Measurements from ENCODE around the gene VAV2.
"Not testable (repeated sequence)": the region's sequence is repeated elsewhere in the genome, so short reads cannot be mapped to it uniquely, and the experiment has no call there.

The VAV2 gene

DNA sequence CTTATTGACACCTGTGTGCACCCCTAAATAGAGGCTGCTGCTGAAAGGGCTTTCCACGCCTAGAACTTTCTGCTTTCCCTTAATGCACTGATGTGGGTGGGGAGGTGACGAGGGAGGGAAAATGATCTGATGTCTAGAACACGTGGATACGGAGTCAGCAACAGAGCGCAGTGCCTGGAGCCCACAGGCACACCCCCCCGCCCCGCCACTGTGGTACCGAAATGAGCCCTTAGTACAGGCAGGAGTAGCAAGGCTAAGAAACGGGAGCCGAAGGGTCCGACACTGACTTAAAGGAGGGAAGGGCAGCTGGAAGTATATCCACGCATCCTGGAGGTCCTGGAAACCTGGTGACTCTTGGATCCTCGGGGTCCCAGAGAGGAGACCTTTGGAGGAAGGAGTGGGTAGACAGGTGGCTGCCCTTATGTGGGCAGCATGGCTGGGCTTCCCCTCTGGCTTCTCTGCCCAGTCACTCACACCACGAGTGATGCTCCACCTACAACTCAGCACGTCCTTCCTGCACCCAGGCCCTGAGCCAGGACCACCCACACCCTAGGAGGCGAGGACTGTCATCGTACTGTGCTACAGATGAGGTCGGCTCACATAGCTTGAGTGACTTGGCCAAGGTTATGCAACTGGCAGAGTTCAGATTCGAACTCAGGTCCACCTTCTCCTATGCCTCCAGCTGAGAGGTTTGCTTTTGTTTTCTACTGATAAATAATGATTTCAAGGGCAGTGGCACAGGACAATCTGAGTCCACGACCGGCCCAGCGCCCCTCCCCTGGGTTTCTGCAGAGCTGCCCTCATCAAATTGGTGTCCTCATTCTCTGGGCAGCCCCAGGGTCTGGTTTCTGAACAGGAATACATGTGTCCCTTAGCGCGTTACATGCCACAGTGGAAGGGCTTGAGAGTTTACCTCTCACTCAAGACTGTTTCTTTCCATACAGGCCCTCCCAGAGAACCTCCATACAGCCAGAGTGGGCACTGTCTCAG, 4.7 kb upstream of the VAV2 start:
- no peak for DNase-seq (ENCODE audit: low read depth)

GRCh38 chr9:133995012-133995896, 3.1 kb upstream of the VAV2 start:
- no peak for DNase-seq (ENCODE audit: low read depth)

DNA sequence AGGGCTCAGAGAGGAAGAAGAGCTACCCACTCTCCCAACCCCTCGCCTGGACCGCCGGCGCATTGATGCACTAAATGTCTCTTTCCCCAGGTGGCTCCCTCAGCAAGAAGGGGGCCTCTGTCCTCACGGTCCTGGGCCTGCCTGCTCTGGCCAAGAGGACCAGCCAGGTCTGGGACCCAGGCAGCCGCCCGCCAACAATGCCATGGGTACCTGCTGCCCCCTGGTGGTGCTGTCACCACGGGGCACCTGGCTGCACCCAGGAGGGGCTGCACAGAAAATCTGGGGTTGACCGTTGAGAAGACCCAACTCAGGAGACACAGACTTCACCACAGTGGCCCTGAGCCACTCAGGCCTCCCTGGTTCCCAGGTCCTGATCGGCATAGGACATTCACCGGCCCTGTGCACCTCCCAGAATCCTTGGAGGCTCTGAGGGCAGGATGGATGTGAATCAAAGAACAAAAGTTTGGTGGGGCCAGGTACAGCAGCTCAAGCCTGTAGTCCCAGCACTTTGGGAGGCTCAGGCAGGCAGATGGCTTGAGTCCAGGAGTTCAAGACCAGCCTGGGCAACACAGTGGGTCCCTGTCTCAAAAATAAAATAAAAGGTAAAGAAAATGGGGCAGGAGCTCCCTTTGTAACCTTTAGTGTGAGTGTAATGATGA, 2.4 kb upstream of the VAV2 start:
- DNase-seq (ENCODE audit: low read depth): peak; percentile 67

DNA sequence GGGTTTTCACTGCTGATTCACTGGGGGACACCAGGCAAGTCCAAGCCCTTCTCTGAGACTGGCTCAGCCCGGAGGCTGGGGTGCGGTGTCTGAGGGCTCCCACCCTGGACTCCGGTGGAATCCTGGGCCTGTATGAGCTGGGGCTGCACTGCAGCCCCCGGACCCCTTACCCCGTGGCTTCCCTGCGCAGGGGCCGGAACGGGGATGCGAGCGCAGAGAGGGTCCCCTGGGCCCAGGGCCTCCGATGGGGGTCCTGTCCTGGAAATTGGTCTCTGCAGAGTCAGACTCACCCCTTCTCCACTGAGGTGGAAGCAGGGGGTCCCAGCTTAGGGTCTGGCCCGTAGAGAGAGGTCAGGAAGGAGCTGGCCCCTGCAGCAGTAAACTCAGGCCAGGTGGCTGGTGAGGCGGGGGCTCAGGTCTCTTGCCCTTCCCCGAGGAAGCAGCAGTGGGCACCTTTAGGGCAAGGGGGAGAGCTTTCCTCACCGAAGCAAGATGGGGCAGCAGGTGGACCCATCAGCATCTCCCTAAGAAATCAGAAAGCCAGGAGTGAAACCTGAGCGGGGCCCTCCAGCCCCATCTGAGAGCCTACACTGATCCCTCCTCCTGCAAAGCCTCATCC, 1.6 kb upstream of the VAV2 start:
- DNase-seq (ENCODE audit: low read depth): no peak

GRCh38 chr9:133992780-133993634, 883 bp upstream of the VAV2 start:
- peak; percentile 50 for DNase-seq (ENCODE audit: low read depth)

DNA sequence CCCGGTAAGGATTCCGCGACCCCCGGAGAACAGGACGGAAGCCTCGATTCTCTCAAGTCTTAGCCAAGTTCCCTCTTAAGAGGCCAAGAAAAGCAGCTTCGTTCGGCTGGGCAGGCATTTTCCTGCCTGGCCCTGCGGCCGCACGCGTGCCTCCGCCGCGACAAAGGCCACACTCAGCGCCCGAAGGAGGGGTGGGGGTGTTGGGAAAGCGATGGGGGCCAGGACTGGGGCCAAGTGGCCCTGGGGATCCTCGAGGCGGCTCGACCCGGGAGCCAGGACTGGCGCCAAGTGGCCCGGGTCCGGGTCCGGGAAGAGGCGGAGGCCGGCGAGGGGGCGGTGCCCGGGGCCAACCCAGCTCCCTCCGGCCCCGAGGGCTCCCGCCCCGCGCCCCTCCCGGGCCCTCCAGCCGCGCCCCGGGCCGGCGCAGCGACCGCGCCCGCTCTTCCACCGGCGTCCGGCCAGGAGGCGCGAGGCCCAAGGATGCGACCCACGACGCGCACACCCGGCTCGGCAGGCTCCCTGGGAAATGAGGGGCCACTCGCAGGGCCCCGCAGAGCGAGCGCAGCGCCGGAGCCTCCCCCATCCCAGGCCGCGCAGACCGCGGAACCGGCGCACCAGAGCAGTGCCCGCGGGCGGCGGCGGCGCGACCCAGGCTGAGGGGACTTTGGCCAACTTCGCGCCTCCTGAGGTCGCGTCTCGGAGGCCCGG, 756 bp downstream of the VAV2 start:
- no peak for DNase-seq (ENCODE audit: low read depth)

GRCh38 chr9:133990366-133991213, 1.5 kb downstream of the VAV2 start:
- DNase-seq (ENCODE audit: low read depth): no peak

DNA sequence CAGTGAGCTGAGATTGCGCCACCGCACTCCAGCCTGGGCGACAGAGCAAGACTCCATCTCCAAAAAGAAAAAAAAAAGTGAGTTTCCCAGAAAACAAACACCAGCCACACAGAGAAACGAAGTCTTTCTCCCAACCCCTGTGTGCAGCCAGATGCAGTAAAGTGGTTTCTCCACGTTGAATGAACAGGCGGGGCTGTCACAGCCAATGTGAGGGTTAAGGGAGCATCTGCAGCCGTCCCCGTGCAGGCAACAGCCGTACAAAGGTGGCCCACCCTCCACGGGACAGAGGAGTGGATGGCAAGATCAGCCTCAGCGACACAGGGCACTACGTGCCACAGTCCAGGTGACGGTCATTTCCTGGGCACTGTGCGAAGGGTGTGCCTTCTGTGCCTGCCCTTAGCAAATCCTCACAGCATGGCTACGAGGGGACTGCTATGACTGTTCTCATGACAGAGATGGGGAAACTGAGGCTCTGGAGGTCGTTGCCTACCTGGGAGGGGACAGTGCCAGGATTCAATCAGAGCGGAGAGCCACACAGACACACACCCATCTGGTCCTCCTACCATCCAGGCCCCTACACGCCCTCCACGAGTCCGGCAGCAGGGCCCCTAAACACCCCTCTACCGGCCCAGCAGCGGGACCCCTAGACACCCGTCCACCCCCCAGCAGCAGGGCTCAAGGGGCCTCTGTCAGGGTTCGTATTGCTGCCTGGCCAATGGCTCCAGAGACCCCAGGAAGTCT, 2.3 kb downstream of the VAV2 start:
- no peak for DNase-seq (ENCODE audit: low read depth)

- not testable (repeated sequence) for DNase-seq (ENCODE audit: low read depth)
These were observed 3.4 kb downstream of the VAV2 start for GRCh38 chr9:133988771-133989170.

DNA sequence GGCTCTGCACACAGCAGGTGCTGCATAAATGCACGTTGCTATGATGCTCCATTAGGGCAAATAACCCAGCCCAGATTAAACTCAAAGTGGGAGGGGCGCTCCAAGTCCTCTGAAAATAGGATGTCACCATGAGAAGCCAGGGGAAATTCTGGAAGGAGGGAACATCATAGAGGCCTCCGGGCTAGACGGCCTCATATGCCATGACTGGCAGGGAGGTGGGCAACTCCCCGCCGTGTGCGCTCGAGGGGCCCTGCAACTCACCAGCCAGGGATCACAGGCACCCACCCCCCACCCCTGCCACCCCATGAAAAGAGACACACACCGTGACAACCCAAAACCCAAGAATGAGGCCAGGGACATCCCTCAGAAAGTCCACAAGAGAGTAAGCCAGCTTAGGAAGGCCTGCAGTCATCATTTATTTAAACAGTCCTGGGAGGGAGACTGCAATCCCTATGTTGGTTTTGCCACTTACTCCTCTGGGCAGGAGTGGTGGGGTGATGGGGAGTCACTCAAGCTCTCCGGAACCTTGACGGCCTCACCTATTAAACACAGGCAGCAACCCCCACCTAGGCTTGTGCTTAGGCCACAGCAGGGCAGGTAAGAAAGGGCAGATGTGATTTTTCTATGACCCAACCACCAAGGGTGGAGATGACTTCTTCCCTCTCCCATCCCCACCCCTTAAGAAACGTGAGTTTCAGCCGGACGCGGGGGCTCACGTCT, 4.0 kb downstream of the VAV2 start:
- no peak for DNase-seq (ENCODE audit: low read depth)

DNA sequence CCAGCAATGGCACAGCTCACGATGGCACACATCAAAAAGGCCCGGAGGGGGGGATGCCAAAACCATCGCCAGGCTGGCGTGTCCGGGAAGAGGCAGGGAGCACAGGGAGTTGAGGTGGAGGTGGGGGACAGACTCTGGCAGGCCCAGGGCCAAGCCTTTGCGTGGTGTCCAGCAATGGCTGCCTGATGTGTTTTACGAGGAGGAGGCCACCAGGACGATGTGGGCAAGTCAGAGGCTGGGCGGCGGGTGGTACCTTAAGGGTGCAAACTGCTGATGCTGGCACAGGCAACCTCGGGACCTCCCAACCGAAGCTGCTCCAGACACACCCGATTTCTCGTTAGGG, 4.7 kb downstream of the VAV2 start:
- no peak for DNase-seq (ENCODE audit: low read depth)

DNA sequence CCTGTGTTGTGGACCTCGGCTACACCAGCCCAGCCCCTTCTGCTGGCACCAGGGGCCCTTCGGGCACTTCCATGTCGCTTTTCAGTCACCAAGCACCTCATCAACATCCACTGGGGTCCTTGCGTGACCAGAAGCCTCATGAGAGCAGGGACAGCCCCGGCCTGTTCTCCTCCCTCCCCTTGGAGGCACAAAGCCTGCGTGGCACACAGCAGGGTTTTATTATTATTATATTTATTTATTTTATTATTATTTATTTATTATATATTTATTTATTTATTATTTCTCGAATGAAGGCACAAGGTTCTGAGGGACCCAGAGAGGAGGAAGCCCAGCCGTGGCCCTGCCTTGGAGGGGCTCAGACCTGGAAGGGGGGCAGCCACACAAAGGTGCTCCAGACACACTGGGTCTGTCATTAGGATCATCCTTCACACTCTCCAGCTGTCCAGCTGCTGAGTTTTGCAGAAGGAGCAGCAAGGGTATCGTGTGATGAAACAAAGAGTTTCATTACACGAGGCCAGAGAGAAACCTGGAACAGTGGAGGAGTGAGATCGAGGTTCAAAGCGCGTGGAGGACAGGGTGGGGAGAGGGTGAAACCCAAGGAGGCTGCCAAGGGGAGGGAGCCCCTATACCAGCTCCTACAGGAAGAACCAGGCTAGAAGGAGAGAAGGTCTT, 5.2 kb downstream of the VAV2 start:
- DNase-seq (ENCODE audit: low read depth): no peak

GRCh38 chr9:133986061-133986460, 6.1 kb downstream of the VAV2 start:
- DNase-seq (ENCODE audit: low read depth): no peak

GRCh38 chr9:133982971-133983720, 9.0 kb downstream of the VAV2 start:
- no peak for DNase-seq (ENCODE audit: low read depth)

GRCh38 chr9:133981958-133982681, 10.0 kb downstream of the VAV2 start:
- DNase-seq (ENCODE audit: low read depth): no peak

DNA sequence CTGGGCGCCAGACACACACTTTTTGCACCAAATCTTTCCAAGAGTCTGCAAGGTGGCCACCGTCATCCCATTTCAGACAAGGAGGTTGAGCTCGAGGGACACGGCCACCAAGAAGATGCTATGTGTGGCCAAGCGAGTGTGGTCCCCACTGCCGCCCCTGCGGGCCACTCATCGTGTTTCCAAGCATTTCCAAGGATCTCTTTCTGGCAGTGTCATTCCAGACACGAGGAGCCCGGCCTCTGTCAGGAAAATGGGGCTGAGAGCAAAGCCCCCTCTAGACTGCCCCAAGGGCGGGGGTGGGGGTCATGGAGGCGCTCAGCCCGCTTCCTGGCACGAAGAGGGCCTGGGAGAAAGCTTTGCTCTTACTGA, 10.6 kb downstream of the VAV2 start:
- no peak for DNase-seq (ENCODE audit: low read depth)

Measured in stimulated activated CD8-positive, alpha-beta memory T cell treated with anti-CD3 and anti-CD28 coated beads, Interleukin-12 subunit alpha, Interleukin-12 subunit beta, amount 100 ng/mL, for 1 hour (primary cell).